ENCODE results near the gene TM9SF2.
"Not testable (repeated sequence)": the region's sequence is repeated elsewhere in the genome, so short reads cannot be mapped to it uniquely, and the experiment has no call there.

The TM9SF2 gene

GRCh38 chr13:99477493-99477892 lies 23.8 kb upstream of the TM9SF2 start:
- no peak for ATAC-seq
- H3K27ac Mint-ChIP-seq = no peak overlapping the region
- H3K4me3 Mint-ChIP-seq = no peak overlapping the region
- H3K36me3 Mint-ChIP-seq = no peaks in the 10 kb centered on the region
- DNase-seq (ENCODE audit: low spot score in 2 of 2) = no peak
- no peaks in the 10 kb centered on the region for H3K4me1 Mint-ChIP-seq
- no peaks in the 10 kb centered on the region for H3K9me3 Mint-ChIP-seq

DNA sequence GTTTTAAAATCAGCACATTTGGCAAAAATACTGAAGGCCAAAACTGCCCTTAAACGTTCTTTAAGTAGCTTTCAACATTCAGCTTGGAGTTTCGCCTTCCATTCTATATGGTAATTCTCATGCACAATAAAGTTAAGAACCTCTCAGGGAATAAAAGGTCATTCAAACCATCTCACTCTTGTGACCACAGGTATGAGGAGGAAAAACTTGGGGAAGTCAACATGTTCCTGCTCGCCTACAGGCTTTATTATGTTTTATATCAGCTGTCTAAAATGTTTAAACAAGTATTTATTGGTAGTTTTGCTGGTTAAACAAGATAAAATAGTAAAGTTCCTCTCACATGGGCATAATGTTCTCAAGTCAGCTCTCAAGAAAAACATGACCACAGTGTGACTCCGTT lies 19.9 kb upstream of the TM9SF2 start:
- Mint-ChIP-seq H3K4me1 (peaks cover 9% of the 10 kb centered on the region), H3K27ac (no peak overlapping the region), H3K4me3 (no peak overlapping the region), H3K36me3 (no peaks in the 10 kb centered on the region), H3K9me3 (no peaks in the 10 kb centered on the region)
- DNase-seq (ENCODE audit: low spot score in 2 of 2) = no peak
- no peak for ATAC-seq

DNA sequence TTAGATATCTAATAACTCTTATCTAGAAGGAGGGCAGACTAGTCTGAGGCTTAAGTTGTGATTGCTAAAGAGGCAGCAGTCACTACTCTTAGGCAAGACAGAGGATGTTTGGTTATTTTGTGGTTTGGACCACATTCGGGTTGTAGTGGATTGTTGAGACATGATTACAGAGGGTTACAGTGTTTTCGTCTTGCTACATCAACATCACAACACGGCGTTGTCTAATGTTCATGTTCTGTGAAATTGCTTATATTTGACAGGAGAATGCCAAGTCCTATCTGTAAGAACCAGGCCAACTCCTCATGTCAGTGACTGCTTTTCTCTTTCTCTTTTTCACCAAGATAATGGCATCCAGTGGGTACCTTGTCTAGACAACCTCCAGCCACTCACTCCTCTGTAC lies 16.8 kb upstream of the TM9SF2 start:
- ATAC-seq = peak; percentile 94
- peaks cover 9% of the 10 kb centered on the region for H3K4me1 Mint-ChIP-seq
- peak overlapping the region; percentile 41 for H3K27ac Mint-ChIP-seq

GRCh38 chr13:99486996-99487395 lies 14.3 kb upstream of the TM9SF2 start:
- H3K36me3 Mint-ChIP-seq = no peaks in the 10 kb centered on the region
- ATAC-seq (no peak), DNase-seq (ENCODE audit: low spot score in 2 of 2) (no peak)
- H3K9me3 Mint-ChIP-seq = no peaks in the 10 kb centered on the region
- no peak overlapping the region for H3K27ac Mint-ChIP-seq
- H3K4me3 Mint-ChIP-seq = no peak overlapping the region
- H3K4me1 Mint-ChIP-seq = peaks cover 9% of the 10 kb centered on the region

More for the DNA sequence above, 16.8 kb upstream of the TM9SF2 start:
- H3K9me3 Mint-ChIP-seq = no peaks in the 10 kb centered on the region
- no peak for DNase-seq (ENCODE audit: low spot score in 2 of 2)
- no peaks in the 10 kb centered on the region for H3K36me3 Mint-ChIP-seq
- H3K4me3 Mint-ChIP-seq = no peak overlapping the region

DNA sequence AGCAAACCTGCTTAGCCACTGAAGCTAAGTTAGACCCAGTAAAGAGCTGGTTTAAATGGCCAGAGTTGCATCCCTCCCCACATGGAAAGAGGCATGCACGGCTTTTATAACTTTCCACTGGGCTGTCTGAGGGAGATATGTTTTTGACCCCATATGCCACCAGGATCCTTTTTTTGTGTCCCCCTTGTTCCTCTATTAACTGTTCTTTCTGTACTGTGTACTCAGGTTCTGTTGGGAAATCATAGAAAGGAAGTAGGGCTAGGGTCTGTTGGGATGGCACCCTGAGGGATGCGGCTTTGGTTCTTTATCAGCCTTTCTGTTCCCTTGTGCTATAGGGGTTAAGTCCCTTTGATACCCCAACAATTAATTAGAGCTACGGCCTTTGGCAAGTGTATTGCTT lies 12.2 kb upstream of the TM9SF2 start:
- no peak overlapping the region for H3K27ac Mint-ChIP-seq
- H3K9me3 Mint-ChIP-seq = peaks cover 3% of the 10 kb centered on the region
- H3K4me1 Mint-ChIP-seq = peaks cover 8% of the 10 kb centered on the region
- no peaks in the 10 kb centered on the region for H3K36me3 Mint-ChIP-seq
- ATAC-seq (no peak), DNase-seq (ENCODE audit: low spot score in 2 of 2) (no peak)
- no peak overlapping the region for H3K4me3 Mint-ChIP-seq

- H3K9me3 Mint-ChIP-seq; H3K27ac Mint-ChIP-seq; H3K36me3 Mint-ChIP-seq; H3K4me3 Mint-ChIP-seq; ATAC-seq; DNase-seq (ENCODE audit: low spot score in 2 of 2): not testable (repeated sequence)
- peaks cover 22% of the 10 kb centered on the region for H3K4me1 Mint-ChIP-seq
Measured at GRCh38 chr13:99491750-99492149, 9.5 kb upstream of the TM9SF2 start.

- Mint-ChIP-seq H3K4me3 (peak overlapping the region; percentile 99), H3K36me3 (peaks cover 28% of the 10 kb centered on the region), H3K4me1 (peaks cover 52% of the 10 kb centered on the region), H3K27ac (peak overlapping the region; percentile 82), H3K9me3 (peaks cover 5% of the 10 kb centered on the region)
- DNase-seq (ENCODE audit: low spot score in 2 of 2) = no peak
- no peak for ATAC-seq
Measured at GRCh38 chr13:99495466-99496183, 5.6 kb upstream of the TM9SF2 start.

DNA sequence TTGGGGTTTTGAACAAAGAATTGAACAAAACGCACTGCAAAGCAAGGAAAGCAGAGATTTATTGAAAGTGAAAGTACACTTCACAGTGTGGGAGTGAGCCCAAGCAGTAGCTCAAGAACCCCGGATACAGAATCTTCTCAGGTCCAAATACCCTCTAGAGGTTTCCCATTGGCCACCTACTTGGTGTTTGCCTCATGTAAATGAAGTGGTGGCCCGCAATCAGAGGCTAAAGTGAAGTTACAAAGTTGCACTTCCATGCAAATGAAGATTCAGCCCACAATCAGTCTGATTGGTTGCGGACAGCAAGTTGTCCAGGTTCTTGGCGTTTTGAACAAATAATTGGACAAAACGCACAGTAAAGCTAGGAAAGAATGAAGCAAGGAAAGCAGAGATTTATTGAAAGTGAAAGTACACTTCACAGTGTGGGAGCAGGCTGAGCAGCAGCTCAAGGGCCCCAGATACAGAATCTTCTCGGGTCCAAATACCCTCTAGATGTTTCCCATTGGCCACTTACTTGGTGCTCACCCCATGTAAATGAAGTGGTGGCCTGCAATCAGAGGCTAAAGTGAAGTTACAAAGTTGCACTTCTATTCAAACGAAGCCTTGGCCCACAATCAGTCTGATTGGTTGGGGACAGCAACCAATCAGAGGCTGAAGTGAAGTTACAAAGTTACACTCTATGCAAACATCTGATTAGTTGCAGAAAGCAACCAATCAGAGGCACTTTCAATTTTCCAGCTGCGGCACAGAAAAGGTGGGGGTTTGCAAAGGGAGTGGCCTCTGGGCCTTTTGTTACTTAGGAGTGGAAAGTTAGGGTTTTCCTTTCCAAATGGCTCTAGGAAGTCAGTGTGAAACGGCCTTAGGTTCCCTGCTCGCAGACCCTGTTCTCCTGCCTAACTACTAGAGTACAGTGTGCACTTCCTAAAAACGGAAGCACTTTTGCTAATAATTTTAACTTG lies 4.8 kb upstream of the TM9SF2 start:
- ATAC-seq (peak; percentile 40), DNase-seq (ENCODE audit: low spot score in 2 of 2) (peak; percentile 27 to 77)
- Mint-ChIP-seq H3K36me3 (peaks cover 37% of the 10 kb centered on the region), H3K4me1 (peaks cover 61% of the 10 kb centered on the region), H3K9me3 (peaks cover 5% of the 10 kb centered on the region), H3K27ac (peak overlapping the region; percentile 82), H3K4me3 (peak overlapping the region; percentile 99)

DNA sequence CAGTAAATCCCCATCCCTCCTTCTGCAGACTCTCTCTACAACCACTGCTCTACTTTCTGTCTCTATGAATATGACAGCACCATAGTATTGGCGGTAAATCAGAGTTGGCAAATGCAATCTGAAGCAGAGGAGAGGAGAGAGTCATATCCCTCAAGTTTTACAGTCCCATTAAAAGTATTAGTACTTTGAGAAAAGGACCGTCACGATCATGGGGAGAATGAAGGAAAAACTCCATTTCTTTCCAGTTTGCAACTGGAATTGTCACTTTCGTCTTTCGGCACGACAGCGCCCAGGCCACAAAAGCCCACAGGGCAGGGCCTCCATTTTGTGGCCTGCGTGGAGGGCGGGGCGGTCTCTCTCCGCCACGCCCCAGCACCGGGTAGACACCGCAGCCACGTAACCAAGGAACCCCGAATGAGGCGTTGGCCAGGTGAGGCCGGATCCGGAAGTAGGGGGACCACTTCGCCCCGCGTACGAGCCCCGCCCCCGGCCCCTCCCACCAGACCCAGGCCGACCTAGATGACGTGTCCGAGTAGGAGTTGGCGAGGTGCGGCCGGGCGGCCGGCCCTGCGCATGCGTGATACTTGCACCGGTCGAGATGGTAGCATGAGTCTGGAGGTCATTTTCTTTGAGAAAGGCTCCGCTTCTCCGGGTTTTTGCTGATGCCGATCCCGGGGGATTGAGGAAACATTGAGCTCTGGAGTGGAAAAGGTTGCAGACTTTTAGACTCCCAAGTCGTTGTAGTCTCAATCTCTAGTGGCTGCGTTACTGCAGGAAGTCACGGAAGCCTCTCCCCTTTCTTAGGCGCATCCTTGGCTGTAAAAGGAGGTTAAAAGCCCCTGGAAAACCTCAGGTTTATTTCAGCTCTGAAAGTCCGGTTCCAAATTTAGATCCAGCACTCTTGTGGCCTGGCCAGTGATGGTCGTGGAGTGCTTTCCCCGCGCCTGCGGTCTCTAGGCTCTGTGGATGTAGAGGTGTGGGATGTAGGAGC lies 2.8 kb upstream of the TM9SF2 start:
- peaks cover 54% of the 10 kb centered on the region for H3K36me3 Mint-ChIP-seq
- H3K4me3 Mint-ChIP-seq = peak overlapping the region; percentile 99
- peaks cover 2% of the 10 kb centered on the region for H3K9me3 Mint-ChIP-seq
- peaks cover 74% of the 10 kb centered on the region for H3K4me1 Mint-ChIP-seq
- peak overlapping the region; percentile 93 for H3K27ac Mint-ChIP-seq
- DNase-seq (ENCODE audit: low spot score in 2 of 2) (peak; percentile 84 to 94), ATAC-seq (peak; percentile 88)

DNA sequence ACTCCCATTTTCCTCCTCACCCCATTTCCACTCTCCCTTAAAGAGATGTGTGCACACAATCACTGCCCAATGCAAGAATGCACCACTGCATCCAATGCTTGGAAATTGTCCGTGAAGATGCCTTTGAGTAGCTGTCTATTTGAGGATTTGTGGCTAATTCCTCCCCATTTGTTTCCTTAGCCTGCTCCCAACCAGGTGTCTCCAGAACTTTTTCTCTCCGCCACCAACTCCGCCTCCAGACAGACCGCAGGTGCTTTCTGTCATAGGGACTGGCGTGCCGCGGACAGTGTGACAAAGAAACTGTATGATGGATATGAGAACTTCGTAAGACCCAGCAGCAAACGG lies 461 bp upstream of the TM9SF2 start:
- Mint-ChIP-seq H3K4me3 (peak overlapping the region; percentile 99), H3K4me1 (peaks cover 74% of the 10 kb centered on the region), H3K9me3 (peaks cover 2% of the 10 kb centered on the region), H3K27ac (peak overlapping the region; percentile 99), H3K36me3 (peaks cover 73% of the 10 kb centered on the region)
- no peak for DNase-seq (ENCODE audit: low spot score in 2 of 2)
- ATAC-seq = peak; percentile 42

- Mint-ChIP-seq H3K9me3 (peaks cover 2% of the 10 kb centered on the region), H3K4me1 (peaks cover 76% of the 10 kb centered on the region), H3K4me3 (peak overlapping the region; percentile 99), H3K27ac (peak overlapping the region; percentile 99), H3K36me3 (peaks cover 82% of the 10 kb centered on the region)
- no peak for ATAC-seq
- peak in 1 of 2 donors; percentile 63 for DNase-seq (ENCODE audit: low spot score in 2 of 2)
Measured at GRCh38 chr13:99501848-99502301, 603 bp downstream of the TM9SF2 start.

GRCh38 chr13:99505814-99506269 lies 4.6 kb downstream of the TM9SF2 start:
- DNase-seq (ENCODE audit: low spot score in 2 of 2) (no peak), ATAC-seq (no peak)
- H3K4me3 Mint-ChIP-seq = peak overlapping the region; percentile 99
- H3K4me1 Mint-ChIP-seq = peaks cover 82% of the 10 kb centered on the region
- H3K36me3 Mint-ChIP-seq = peaks cover 82% of the 10 kb centered on the region
- H3K9me3 Mint-ChIP-seq = no peaks in the 10 kb centered on the region
- peak overlapping the region; percentile 29 for H3K27ac Mint-ChIP-seq

DNA sequence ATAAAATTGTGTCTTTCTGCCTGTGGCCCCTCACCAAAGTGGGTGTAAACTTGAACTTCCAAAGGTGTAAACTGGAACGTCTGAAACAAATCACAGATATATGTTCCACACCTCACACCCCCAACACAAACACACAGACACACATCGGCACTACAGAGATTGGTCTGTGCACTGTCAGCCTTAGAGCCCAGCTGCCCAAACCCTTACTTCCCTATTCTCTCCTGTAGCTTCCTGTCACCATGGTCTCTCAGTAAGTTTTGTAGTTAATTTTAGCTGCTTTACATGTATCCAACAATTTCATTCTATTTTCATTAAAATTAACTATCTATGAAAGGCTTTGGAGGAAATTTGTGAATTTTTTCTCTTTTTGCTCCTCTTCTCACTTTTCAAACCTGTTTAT lies 5.4 kb downstream of the TM9SF2 start:
- Mint-ChIP-seq H3K27ac (peak overlapping the region; percentile 29), H3K4me3 (no peak overlapping the region), H3K9me3 (no peaks in the 10 kb centered on the region), H3K4me1 (peaks cover 82% of the 10 kb centered on the region), H3K36me3 (peaks cover 78% of the 10 kb centered on the region)
- no peak for ATAC-seq
- no peak for DNase-seq (ENCODE audit: low spot score in 2 of 2)

GRCh38 chr13:99507054-99507453 lies 5.8 kb downstream of the TM9SF2 start:
- H3K27ac Mint-ChIP-seq = peak overlapping the region; percentile 29
- no peak for DNase-seq (ENCODE audit: low spot score in 2 of 2)
- ATAC-seq = no peak
- peaks cover 74% of the 10 kb centered on the region for H3K36me3 Mint-ChIP-seq
- H3K4me3 Mint-ChIP-seq = no peak overlapping the region
- peaks cover 85% of the 10 kb centered on the region for H3K4me1 Mint-ChIP-seq
- H3K9me3 Mint-ChIP-seq = no peaks in the 10 kb centered on the region
